Measurements from ENCODE around the gene RPL41. TPM values are rescaled to one million over a fixed set of nuclear protein-coding genes. Genes with fewer than 3 reads are reported as not detected.
"Not testable (repeated sequence)": the region's sequence is repeated elsewhere in the genome, so short reads cannot be mapped to it uniquely, and the experiment has no call there.

RPL41 gene
- total RNA-seq, 1 donor from 2014 or later, result 2,534 TPM

GRCh38 chr12:56103066-56103711, 13.2 kb upstream of the RPL41 start:
- DNase-seq (ENCODE audit: low spot score), result no peak

- no peak for DNase-seq (ENCODE audit: low spot score)
Measured at GRCh38 chr12:56103823-56104108, 12.7 kb upstream of the RPL41 start.

- DNase-seq (ENCODE audit: low spot score), result peak; percentile 98
Measured at GRCh38 chr12:56104109-56104814, 12.2 kb upstream of the RPL41 start, which contains the start of gene PA2G4. TSS of gene PA2G4 (plus strand) at chr12:56104559. CDS start at chr12:56104738, 179 bp downstream.

- DNase-seq (ENCODE audit: low spot score), result no peak
Measured at GRCh38 chr12:56104815-56105608, 11.4 kb upstream of the RPL41 start.

GRCh38 chr12:56105609-56105902, 10.9 kb upstream of the RPL41 start:
- DNase-seq (ENCODE audit: low spot score), result no peak

- no peak for DNase-seq (ENCODE audit: low spot score)
Measured at GRCh38 chr12:56107242-56107641, 9.2 kb upstream of the RPL41 start.

GRCh38 chr12:56110571-56110970, 5.9 kb upstream of the RPL41 start:
- DNase-seq (ENCODE audit: low spot score), result no peak

GRCh38 chr12:56114084-56114483, 2.3 kb upstream of the RPL41 start:
- no peak for DNase-seq (ENCODE audit: low spot score)

GRCh38 chr12:56115329-56115728, 1.1 kb upstream of the RPL41 start:
- DNase-seq (ENCODE audit: low spot score), result no peak

GRCh38 chr12:56117082-56117706, 761 bp downstream of the RPL41 start:
- not testable (repeated sequence) for DNase-seq (ENCODE audit: low spot score)

GRCh38 chr12:56117778-56118687, 1.6 kb downstream of the RPL41 start, which contains the start of gene ZC3H10:
TSS of gene ZC3H10 (plus strand) at chr12:56118266. CDS start at chr12:56120563, 2,297 bp downstream.
- DNase-seq (ENCODE audit: low spot score), result peak; percentile 99

GRCh38 chr12:56118688-56119357, 2.4 kb downstream of the RPL41 start:
- DNase-seq (ENCODE audit: low spot score), result no peak

GRCh38 chr12:56119361-56119796, 2.9 kb downstream of the RPL41 start:
- DNase-seq (ENCODE audit: low spot score), result peak; percentile 71

- DNase-seq (ENCODE audit: low spot score), result no peak
Measured at GRCh38 chr12:56120158-56120846, 3.9 kb downstream of the RPL41 start.

GRCh38 chr12:56121204-56121870, 4.9 kb downstream of the RPL41 start:
- no peak for DNase-seq (ENCODE audit: low spot score)

GRCh38 chr12:56122637-56123036, 6.2 kb downstream of the RPL41 start:
- DNase-seq (ENCODE audit: low spot score), result no peak

GRCh38 chr12:56124133-56124532, 7.7 kb downstream of the RPL41 start:
- DNase-seq (ENCODE audit: low spot score), result no peak

GRCh38 chr12:56126732-56127239, 10.4 kb downstream of the RPL41 start:
- no peak for DNase-seq (ENCODE audit: low spot score)

- DNase-seq (ENCODE audit: low spot score), result no peak
Measured at GRCh38 chr12:56127485-56127887, 11.1 kb downstream of the RPL41 start.
